Inflammatory macrophage treated with lipopolysaccharide for 1 hour (primary cell): ENCODE results near the gene SHISA6.

Experiments
- DNase-seq, 2 donors: peaks; one replicate each; pipeline ENCODE4 v3.0.0-alpha.2; 2020 to 2022

Gene SHISA6

DNA sequence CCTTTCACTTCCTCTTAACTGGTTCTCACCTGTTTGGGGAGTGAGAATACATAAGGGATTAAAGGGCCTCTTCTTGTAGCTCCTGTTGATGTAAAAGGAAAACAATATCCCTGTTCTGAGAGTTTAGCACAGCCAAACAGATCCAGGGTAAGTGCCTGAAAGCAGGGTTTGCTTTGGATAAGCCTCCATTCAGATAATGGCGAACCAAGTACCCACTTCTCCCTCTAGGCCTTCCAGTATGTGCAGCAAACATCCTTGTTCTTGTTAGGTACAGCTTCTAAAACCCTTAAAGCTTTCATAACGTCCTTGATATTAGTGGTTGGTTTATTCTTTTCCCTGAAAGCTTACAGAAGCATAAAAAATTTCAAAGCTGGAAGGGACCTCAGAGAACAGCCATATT lies 226.6 kb downstream of the SHISA6 start:
- DNase-seq, result no peak

DNA sequence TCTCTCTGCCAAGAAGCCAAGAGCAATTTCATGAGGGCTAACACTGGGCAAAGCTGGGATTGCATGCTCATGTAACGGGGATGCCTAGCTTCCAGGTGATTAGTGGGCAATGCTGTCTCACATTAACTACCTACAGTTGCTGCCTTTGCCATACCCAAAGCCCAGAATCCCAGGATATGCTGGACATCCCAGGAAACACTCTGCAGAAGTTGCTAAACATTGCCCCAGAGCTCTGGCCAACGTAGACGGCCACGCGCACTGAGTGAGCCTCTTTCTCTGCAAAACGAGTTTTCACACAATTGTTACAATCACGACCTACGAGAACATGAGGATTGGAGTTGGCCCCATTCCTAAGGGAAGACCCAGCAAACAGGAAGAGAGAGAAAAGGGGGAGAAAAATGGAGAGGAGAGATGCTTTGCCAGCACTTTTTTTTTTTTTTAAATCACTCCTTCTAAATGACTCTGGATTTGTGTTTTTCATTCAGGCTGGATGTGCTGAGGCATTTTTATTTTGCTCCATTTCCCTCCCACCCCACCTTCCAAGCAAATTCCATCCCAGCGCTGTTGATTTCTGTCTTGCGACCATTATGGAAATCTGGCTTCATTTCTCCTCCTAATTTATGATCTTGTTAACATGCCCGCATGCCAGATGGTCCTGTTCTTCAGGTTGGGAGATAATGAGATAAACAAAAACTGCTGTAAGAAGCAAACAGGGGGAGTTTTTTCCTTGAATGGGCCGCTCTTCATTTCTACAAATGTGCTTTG lies 244.5 kb downstream of the SHISA6 start:
- DNase-seq, result no peak

DNA sequence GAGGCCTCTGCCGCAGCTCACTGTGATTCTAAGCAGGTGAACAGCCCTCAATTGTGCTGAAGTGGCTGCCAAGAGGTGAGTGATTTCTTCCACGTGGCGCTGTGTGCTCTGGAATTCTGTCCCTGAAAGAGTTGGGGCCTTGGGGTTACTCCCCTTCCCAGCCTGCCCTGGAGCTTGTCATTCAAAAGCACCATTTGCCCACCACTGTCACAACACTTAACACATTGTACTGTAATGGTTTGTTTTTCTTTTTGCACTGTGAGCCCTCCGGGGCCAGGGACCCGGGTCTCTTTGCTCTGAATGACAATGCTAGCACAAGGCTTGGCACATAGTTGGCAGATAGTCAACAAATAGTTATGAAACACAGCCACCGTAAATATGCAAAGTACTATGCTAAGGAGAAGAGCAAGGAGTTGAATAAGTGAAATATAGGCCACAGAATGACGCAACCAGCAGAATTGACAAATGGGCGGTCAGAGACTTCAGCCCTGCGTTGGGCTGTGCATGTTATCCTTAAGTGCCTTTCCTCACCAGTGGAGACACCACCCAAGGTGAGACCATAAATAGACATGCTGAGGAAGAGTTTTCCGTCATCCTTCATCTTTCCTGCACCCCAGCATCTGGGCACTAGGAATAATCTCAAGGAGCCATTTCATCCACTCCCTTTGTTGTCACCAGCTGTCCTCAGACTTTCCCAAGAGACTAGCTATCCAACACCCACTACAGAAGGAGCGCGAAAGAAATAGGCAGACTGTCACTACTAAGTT lies 245.3 kb downstream of the SHISA6 start:
- DNase-seq, result no peak

DNA sequence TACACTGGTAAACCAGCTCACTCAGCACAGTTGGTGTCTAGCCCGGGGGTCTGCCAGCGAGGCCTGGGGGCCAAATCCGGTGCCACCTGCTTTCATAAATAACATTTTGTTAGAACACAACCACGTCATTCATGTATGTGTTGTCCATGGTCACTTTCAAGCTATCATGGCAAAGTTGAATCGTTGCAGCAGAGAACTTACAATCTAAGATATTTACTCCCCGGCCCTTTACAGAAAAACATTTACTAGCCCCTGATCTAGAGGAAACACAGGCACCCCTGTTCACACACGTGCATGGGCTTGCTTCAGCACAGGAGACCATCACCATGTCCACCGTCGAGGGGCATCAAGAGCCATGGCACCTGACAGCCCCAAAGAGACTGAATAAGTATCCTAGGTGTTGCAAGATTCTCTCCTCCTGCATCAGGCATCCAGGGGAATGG lies 245.9 kb downstream of the SHISA6 start:
- no peak for DNase-seq

DNA sequence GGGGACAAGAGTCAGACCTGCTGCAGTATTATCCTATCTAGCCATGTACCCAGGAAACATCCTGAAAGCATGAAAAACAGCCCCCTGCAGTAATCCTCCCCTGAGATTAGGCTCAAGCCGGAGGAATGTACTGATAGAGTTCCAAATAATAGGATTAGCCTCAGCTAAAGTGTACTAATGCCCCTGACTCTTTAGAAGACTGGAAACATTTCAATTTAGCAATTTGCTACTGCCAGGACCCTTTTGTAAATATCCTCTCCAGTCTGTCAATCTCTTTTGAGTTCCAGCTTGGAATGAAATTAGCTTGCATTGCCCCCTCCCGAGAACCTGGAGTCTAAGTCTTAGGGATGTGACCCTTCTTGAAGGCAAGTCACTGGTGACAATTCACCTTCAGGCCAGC lies 246.5 kb downstream of the SHISA6 start:
- no peak for DNase-seq

DNA sequence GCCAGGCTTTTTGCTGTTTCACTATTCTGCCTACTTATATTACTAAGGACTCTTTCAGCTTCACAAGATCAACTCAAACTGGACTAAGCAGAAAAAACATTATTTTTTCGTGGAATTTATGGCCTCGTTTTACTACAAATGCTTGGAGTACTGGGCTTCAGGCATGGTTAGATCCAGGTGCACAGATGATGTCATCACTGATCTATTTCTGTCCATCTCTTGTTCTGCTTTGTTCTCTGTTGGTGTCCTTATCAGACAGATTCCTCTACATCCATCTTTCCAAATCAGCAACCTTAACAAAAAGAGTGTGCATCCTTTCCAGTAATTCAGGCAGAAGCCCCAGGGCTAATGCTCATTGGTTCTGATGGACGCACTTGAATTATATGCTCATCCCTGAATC lies 247.4 kb downstream of the SHISA6 start:
- no peak for DNase-seq

DNA sequence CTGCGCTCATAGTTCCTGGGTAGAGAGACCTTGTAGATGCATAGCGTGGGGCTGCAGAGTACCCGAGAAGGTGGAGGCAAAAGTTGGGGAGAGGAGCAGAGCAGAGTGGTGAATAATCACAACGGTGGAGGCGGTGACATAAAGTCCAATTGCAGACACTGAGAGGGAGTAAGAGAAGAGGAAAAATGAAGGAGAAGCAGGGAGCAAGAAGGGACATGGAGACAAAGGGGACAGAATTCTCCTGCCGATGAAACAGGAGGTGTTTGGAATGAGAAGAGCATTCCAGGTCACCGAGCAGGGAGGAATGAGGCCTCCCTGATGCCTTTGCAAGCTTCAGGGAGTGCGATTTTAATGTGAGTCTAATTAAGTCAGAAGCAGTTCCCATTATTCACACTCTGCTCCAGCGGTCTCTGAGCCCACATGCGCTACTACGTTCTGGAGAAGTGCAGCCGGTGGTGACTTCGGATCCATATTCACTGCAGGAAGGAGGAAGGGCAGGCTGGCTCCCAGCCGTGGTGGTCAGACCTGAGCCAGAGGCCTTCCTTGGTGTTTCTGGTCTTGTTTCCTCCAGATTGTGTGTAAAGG lies 249.2 kb downstream of the SHISA6 start:
- DNase-seq, result no peak

DNA sequence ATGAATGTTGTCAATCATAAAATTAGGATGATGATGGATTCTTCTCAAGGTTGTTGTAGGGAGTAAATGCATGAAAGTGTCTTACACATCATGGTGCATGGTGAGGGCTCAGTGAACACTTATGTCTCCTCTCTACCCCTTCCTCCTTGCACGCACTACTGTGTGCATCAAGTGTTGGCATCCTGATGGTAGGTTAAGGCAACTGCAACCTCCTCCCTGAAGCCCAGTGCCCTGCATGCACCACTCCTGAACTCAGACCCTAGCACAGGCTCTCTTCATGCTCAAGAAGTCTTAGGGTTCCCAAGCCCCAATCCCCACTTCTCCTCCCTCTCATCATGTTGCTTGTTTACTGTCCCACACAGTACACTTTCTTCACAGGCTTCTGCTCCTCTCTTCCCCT lies 251.5 kb downstream of the SHISA6 start:
- no peak for DNase-seq

DNA sequence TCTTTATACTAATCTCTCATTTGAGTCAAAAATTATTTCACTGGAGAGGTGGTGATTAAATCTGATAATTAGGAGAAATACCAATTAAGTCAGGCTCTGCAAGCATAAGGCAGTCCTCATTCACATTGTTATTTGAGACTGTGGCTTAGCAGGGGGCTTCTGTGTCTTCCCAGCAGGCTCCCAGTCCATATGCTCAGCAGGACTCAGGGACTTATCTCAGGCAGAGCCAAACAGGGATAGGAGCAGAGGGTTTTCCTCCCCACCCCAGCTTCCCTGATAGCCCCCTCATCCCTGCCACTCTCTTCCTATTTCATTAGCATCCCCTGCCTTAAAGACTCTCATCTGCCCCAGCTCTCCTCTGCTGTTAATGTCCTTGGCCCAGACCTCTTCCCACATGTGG lies 252.9 kb downstream of the SHISA6 start:
- no peak for DNase-seq

DNA sequence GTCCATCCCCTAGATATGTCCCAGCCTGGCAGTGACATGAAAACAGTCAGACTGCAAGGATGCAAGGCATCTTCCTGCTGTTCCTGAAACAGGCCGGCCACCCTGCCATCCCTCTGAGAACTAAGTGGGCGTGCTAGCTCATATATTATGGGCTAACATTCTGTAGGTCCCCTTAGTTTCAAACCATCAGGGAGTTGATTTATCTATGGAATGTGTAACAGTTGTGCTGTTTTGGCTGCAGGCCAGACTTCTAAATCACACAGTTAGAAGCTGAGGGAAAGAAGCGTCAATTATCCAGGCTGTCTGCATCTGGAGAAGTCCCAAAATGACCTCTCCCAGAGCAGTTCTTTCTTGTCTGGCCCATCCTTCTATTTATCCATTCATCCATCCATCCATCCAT lies 254.6 kb downstream of the SHISA6 start:
- DNase-seq, result no peak

DNA sequence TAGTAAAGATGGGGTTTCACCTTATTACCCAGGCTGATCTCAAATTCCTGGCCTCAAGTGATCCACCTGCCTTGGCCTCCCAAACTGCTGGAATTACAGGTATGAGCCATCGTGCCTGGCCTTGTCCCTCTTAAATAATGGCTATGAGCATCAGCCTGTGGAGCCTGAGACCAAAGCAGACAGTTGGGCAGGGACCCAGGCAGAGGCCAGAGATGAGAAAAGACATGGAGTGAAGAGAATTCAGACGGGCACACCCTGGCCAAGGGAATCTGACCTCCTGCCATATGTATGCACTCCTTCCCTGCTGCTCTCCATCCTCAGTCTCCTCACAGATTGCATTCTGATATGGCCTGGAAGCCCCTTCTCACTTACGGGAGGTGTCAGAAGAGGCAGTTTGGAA lies 258.9 kb downstream of the SHISA6 start:
- no peak for DNase-seq

DNA sequence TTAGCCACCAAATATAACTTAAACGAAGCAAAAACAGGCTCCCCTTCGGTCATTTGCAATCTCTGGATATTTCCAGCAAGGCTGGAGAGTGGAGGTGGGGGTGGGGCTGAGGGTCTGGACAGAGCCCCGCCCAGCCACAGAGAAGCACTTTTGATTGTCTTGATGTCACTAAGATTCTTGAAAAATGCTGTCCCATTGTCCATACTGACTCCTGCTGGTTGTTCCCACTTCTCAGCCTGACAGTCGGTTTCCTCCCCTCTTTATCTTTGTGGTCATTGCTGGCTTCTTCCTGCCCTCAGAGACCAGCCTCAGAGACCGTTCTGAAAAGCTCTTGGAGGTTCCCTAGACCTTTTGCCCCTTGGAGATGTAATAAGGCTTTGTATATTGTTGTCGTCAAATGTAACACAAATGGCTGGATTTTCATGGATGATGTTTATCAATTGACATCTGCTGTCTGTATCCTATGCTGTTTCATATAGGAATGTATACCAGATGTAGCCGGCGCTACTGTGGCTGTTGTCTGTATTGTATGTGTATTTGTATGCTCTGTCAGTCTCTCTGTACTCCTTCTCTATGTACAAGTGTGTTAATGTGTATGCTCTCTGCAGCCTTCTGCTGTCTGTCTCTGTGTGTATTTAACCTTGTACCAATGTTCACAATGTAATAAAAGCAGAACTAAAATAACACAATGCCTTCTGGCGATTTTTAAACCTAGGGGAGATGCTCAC lies 262.5 kb downstream of the SHISA6 start:
- DNase-seq, result no peak

DNA sequence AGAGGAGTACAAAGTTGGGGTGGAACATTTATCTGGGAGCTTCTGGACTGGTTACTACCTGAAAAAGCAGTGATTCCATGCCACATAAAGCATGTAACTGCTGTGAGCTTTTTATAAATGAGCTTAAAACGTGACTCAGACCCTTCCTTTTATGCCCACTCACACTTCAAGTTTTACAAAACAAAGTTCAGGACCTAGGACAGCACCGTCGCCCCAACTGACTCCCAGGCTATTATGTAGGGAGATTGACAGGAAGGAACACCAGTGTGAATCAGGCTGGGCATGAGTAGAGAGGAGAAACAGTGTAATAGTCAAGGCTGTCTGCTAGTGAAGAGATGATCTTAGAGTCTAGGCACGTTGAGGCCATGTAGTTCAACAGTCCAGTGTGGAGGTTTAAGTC lies 265.6 kb downstream of the SHISA6 start:
- no peak for DNase-seq

DNA sequence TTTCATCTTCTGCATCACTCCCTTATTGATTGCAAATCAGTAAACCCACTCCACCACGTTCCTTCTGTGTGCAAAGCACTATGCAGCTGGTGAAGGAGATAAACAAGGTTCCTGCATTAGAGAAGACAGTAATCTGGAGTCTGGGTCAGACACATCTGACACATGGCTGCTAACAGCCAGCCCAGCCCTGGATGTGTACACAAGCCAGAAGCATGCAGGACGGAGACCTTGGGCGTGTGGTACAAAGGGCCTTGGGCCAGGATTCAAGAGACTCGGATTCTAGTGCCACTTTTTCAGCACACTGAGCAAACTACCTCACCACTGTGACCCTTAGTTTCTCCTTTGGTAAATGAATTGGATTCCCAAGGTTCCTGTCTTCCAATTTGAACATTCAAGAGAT lies 270.7 kb downstream of the SHISA6 start:
- no peak for DNase-seq

DNA sequence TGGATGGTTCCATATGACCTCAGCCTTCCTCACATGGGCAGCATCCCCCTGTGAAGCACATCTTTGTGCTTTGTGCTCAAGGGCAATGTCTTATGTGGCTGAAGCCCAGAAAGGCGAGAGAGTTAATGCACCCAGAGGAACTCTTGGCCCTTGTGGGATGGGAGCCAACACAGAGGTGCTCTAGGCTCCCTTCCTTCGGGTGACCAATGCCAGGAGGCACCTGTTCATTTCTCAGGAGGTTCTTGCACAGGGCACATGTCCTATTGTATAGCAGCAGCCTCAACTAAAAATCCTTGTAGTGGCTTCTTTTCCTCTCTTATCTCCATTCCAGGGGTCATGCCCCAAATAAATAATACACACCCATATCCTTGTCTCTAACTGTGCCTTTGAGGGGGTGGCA lies 273.6 kb downstream of the SHISA6 start:
- no peak for DNase-seq

DNA sequence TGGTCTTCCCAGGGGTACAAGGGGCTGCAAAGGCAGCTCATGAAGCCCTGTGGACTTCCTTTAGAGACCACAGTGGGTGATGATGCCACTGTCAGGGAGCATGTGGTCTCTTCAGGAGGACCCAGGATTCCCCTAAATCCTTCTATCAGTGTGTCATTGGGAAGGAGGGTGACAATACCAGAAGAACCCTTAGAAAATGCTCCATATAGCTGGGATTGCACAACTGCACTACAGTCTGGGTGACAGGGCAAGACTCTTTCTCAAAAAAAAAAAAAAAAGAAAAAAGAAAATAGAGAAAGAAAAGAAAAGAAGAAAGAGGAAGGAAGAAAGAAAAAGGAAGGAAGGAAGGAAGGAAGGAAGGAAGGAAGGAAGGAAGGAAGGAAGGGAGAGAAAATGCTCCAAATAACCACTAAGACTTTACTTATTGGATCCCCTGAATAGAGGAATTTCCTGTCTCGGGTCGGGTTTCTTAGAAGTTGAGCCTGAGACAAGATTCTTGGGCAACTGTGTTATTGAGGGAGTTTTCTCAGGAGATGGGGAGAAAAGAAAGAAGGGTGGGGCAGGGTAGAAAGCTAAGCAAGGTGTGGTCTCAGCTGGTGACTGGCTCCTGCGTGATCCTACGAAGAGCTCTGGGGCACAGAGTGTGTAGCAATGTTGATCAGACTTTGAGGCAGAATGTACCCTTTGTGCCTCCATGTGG lies 274.1 kb downstream of the SHISA6 start:
- DNase-seq, result no peak

DNA sequence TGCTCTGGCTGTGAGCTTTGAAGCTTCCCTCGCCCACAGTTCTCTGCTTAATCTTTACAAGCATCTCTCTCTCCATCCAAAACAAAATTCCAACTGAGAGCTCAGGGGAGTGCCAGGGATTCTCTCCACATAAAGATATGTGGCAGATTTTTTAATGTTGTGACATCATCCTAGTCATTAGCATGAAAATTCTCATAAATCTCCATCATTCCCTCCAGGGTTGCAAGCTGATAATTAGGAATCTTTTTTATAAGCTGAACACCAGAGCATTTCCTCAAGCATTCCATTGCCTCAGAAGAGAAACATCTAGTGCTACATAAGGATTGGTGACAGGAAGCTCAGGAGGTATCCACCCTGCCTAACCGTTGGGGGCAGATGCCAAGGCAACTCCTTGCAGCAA lies 274.9 kb downstream of the SHISA6 start:
- no peak for DNase-seq

DNA sequence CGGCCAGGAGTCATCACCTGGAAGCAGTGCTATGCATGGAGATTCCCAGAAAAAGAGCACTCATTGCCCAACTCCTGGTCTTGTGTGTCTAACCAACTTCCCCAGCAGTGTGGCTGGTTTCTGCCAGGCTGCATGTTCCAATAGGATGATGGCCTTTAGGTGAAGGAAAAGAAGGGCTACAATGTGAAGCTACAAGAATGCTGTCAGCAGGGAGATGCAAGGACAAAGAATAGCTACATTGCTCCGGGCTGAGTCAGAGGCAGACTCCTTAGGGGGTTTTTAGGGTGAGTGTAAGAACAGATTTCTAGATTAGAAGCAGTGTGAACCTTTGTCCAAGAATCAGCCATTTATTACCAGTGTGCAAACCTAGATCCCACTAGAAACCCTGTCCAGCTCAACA lies 294.2 kb downstream of the SHISA6 start:
- no peak for DNase-seq

DNA sequence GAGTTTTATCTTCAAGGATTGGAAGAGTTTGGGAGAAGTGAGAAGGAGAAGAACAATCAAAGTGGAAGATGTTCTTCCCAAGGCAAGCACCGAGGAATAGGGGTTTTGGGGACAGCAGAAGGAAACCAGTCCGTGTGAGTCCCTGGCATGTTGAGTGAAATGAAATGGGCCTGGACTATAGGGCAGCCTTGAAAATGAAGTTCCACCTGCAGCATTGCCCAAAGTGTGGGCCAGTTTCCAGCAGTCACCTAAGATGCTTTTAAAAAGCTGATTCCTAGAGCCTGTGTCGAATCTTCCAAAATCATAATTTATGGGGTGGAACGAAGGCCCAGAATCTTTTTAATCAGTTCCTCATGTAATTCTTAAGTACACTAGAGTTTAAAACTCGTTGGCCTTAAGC lies 297.4 kb downstream of the SHISA6 start:
- no peak for DNase-seq

DNA sequence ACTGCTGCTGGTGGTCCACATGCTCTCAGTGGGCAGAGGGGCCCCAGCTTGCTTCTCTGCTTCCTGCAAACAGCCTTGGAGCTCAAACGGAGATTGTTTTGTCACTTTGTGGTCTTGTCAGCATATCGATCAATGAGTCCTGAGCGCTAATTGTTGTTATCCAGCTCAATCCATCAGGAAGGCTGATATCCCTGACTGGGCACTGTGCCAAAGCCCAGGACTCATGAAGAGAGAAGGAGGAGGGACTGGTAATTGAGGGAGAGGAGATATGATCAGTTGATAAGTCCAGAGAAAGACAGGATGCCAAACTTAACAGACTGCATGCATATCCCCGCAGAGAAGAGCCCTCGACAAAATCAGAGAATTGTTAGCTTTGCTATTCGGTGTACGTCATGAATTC lies 298.6 kb downstream of the SHISA6 start:
- DNase-seq, result no peak

DNA sequence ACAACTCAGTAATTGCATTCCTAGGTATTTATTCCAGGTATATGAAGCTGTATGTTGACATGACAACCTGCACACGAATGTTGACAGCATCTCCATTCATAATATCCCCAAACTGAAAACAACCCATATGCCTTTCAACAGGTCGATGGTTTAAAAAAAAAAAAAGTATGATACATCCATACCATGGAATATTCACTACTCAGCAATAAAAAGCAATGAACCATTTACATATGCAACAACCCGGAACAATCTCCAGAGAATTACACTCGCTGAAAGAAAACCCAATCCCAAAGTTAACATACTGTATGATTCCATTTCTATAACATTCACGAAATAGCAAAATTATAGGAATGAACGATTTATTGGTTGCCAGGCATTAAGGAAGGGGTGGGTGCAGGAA lies 304.0 kb downstream of the SHISA6 start:
- DNase-seq, result no peak

DNA sequence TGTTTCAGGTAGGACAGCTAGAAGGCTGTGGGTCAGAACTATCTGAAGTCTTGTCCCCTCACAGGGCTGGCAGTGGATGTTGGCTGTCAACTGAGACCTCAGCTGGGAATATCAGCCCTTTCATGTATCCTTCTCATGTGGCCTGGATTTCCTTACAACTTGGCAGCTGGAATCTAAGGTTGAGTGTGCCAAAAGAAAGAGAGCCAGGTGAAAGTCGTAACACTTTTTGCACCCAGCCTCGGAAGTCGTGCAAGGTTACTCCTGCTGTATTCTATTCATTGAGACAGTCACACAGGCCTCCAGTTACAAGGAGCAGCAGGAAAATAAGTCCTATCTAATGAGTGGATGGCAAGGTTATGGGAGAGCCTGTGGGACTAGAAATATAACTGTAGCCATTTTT lies 304.7 kb downstream of the SHISA6 start:
- DNase-seq, result no peak

DNA sequence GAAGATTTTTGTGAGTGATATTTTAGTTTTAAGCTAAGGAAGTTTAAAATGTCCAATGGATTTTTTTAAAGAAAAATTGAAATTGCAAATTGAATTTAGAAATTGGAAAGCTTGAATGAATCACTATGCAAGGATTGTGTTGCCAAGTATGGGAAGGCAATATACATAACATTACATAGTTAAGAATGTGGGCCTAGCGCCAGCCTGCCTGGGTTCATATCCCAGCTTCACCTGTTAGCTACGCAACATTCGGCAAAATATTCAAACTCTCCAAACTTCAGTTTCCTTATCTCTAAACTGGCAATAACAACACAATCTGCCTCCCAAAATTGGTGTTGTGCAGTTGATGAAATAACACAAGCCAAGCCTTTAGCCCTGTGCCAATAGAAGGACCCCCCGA lies 306.8 kb downstream of the SHISA6 start:
- no peak for DNase-seq
